ENCODE measurements around the gene ANKHD1.

- TF ChIP-seq EZH2 (IDR thresholded peaks at IDR 0.05; ENCODE audit: insufficient read depth, poor library complexity, severe bottlenecking) (no peak), EZH2phosphoT487 (IDR thresholded peaks at IDR 0.05; ENCODE audit: insufficient read depth, low read depth) (no peak)
Observed at GRCh38 chr5:140569197-140569596, 167.6 kb downstream of the ANKHD1 start.
